ENCODE results near the gene ITFG2.

GRCh38 chr12:2860170-2860569 is 47.7 kb downstream of the ITFG2 start:
- no peak for TF ChIP-seq EZH2 (IDR thresholded peaks at IDR 0.05; ENCODE audit: low read depth)
- no peak for TF ChIP-seq CTCF (conservative IDR thresholded peaks at IDR 0.05)
